GM12875 (cell line): ENCODE data around the gene MAGI2.

Source experiments
- H3K4me3 ChIP-seq: one replicate; pipeline ENCODE4 v1.5.1; 2011; ENCODE audit warnings: low read depth, low read length, control low read depth
- CTCF ChIP-seq: IDR thresholded peaks from 2 replicates; pipeline ENCODE4 v1.5.1; 2011; ENCODE audit warnings: low read depth, mild to moderate bottlenecking, control low read depth, inconsistent platforms, low read length, moderate library complexity, borderline replicate concordance; ENCODE audit not compliant: insufficient read depth

Gene MAGI2

DNA sequence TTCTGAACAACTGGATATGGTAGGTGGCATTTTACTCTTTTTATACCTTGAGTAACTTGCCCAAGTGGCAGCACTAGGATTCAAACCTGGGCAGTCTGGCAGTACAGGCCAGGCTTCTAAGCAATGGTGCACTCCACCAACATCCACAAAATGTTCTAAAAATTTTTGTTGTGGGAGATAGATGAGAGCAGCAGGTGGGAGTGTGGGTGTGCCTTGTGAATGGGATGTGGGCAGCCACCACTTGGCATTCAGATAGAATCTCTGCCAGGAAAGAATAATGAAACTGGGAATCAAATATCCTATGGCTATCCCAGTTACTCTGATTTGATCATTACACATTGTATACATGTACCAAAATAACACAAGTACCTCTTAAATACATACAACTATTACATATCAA is 810.7 kb downstream of the MAGI2 start:
- TF ChIP-seq CTCF = no peak
- H3K4me3 ChIP-seq = no peak overlapping the region

DNA sequence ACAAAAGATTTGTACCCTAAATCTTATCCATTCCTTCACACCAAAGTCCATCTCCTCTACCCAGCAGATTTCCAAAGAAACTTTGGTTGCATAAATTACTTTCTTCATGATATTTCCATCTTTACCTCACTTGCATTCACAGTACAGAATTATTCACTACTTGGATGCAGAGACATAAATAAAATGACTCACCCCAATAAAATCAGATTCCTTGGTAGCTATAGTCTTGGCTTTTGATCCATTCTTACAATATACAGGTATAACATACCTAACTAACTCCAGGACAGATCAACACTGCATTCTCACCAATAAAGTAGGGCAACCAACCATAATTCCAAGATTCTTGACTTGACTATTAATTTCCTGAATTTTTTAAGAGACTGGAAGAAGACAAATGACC is 815.1 kb downstream of the MAGI2 start:
- H3K4me3 ChIP-seq = no peak overlapping the region
- no peak for TF ChIP-seq CTCF

DNA sequence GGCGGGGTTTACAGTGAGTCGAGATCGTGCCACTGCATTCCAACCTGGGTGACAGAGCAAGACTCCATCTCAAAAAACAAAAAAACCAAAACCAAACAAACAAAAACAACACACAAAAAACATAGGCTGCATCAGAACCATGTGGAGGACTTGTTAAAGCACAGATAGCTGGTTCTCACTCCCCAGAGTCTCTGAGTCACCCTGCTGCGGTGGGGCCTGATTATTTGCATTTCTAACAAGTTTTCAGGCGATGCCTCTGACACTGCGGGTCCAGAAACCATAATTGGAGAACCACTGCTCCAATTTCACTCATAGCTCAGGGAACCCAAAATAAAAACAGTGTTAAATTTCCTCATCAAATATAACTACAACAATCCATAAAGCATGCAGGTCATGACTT is 816.7 kb downstream of the MAGI2 start:
- no peak for TF ChIP-seq CTCF
- H3K4me3 ChIP-seq = no peak overlapping the region

DNA sequence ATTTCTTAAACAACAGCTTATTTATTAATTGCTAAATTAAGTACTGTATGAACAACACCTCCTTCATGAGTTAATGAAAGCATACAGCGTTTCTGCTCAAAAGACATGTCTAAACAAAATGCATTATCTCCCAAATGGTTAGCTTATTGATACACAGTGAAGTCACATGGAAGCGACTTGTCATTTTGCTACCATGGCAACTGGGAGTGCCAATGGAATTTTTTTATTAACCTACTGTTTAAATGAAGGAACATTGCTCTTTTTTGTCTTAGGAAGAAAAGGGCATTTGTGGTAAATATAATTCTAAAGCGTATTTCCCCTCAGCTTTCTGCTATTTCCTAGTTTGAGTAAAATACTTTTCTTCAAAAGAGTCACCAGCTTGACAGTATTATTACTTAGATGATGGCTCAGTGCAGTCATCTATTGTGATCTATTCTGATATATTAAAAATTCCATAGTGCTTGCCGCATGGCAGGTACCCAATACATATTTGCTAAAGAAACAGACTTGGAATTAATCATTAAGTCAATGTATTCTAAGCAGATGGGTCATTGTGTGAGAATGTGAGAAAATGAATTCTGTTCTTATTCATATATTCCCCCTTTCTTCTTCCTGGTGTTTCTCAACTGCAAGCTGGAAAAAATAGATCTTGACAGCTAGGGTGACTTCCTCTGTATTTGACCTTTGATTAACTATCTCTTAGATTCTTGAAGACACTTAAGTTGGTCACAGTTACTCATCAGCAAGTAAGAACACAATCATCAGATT is 818.3 kb downstream of the MAGI2 start:
- no peak overlapping the region for H3K4me3 ChIP-seq
- TF ChIP-seq CTCF = no peak

DNA sequence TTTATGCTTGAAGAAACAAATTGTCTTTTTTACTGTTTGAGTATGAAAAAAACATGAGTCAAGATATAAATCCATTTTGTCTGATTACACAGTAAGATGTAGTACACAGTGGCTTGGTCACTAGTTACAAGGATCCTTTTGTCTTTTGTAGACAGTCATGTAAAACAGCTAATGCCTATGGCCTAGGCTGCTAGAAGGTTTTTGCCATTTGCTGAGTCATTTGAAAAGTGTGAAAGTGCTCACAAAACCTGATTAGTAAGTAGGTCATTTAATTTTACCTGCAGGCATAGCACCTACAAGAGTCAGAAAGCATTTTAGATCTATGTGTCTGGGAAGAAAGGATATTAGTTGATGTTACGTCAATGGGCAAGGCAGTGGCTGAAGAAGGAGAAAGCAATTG is 819.4 kb downstream of the MAGI2 start:
- no peak for TF ChIP-seq CTCF
- H3K4me3 ChIP-seq = no peak overlapping the region

DNA sequence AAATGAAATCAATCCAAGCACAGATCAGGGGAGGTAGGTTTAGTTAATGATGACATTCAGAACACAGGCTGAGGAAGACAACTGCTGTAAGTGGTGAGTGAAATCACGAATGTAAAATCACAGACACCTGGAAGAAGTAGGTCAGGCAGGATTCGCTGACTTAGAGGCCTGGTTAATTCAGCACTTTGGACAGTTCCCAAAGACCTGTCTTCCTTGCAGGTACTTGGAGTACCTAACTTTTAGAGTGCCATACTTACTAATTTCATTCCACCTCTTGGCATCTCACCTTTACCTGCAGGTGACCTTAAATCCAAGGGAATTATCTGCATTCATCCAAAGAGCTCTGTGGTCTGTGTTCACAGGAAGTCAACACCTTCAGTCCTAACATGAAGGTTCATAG is 832.5 kb downstream of the MAGI2 start:
- no peak for TF ChIP-seq CTCF
- no peak overlapping the region for H3K4me3 ChIP-seq

DNA sequence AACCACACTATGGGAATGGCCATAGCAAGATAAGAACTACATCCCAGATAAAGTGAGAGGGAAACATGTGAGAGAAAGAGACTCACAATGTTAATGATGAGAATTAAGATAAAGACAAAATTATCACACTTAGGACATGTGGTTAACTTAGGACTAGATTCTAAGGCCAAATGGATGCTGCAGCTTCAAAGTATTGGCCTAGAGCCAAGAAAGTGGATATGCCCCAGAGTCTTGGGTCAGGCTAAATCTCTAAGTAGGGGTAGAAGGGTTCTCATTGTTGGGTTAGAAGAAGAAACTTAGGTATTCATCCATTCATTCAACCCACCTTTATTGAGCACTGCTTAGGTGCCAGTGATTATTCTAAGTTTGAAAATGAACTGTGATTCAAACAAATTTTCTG is 836.9 kb downstream of the MAGI2 start:
- H3K4me3 ChIP-seq = no peak overlapping the region
- no peak for TF ChIP-seq CTCF
